Trophoblast cell (in vitro differentiated cells and primary cell): Measurements from ENCODE around the gene ZNF618.

Source experiments
- DNase-seq, 2 donors: peaks; one replicate each; pipeline ENCODE4 v3.0.0-alpha.2; 2016
- H2AFZ ChIP-seq: 2 replicates; pipeline ENCODE4 v1.6.1; 2013; ENCODE audit warnings: low read length, moderate library complexity, mild to moderate bottlenecking; ENCODE audit not compliant: insufficient read depth, poor library complexity
- H2AK5ac ChIP-seq: 2 replicates; pipeline ENCODE4 v1.6.1; 2013; ENCODE audit warnings: mild to moderate bottlenecking, low read length
- H2BK120ac ChIP-seq: 2 replicates; pipeline ENCODE4 v1.6.1; 2013; ENCODE audit warnings: low read length, mild to moderate bottlenecking, moderate library complexity; ENCODE audit not compliant: insufficient read depth, poor library complexity
- H2BK12ac ChIP-seq: 2 replicates; pipeline ENCODE4 v1.6.1; 2013; ENCODE audit warnings: mild to moderate bottlenecking, low read length, moderate library complexity
- H2BK5ac ChIP-seq: 2 replicates; pipeline ENCODE4 v1.6.1; 2013; ENCODE audit warnings: low read length, low read depth, moderate library complexity, mild to moderate bottlenecking; ENCODE audit not compliant: poor library complexity
- H3K14ac ChIP-seq: 2 replicates; pipeline ENCODE4 v1.6.1; 2013; ENCODE audit warnings: mild to moderate bottlenecking, low read length
- H3K18ac ChIP-seq: 2 replicates; pipeline ENCODE4 v1.6.1; 2013; ENCODE audit warnings: mild to moderate bottlenecking, low read length
- H3K23ac ChIP-seq: 2 replicates; pipeline ENCODE4 v1.6.1; 2013; ENCODE audit warnings: low read length
- H3K27ac ChIP-seq: 2 replicates; pipeline ENCODE4 v1.5.1; 2013; ENCODE audit warnings: low read depth, mild to moderate bottlenecking, inconsistent platforms, low read length, moderate library complexity
- H3K27me3 ChIP-seq: 2 replicates; pipeline ENCODE4 v1.6.1; 2013; ENCODE audit warnings: inconsistent platforms, mild to moderate bottlenecking, low read length, moderate library complexity; ENCODE audit not compliant: insufficient read depth
- H3K36me3 ChIP-seq, 2 experiments: 1 replicate in 1 of 2; 2 replicates in 1 of 2; pipeline ENCODE4 v1.6.1; 2013; ENCODE audit warnings: low read length in 2 of 2, mild to moderate bottlenecking in 2 of 2, moderate library complexity in 1 of 2; ENCODE audit not compliant: insufficient read depth in 2 of 2, control insufficient read depth in 1 of 2
- H3K4ac ChIP-seq: 2 replicates; pipeline ENCODE4 v1.6.1; 2013; ENCODE audit warnings: low read depth, mild to moderate bottlenecking, low read length, moderate library complexity
- H3K4me1 ChIP-seq, 2 experiments: 1 replicate in 1 of 2; 2 replicates in 1 of 2; pipeline ENCODE4 v1.6.1; 2013; ENCODE audit warnings: low read length in 2 of 2, mild to moderate bottlenecking in 2 of 2, moderate library complexity in 1 of 2; ENCODE audit not compliant: insufficient read depth in 2 of 2, control insufficient read depth in 1 of 2
- H3K4me2 ChIP-seq: 2 replicates; pipeline ENCODE4 v1.6.1; 2013; ENCODE audit warnings: inconsistent platforms, mild to moderate bottlenecking, low read length, moderate library complexity
- H3K4me3 ChIP-seq: 2 replicates; pipeline ENCODE4 v1.5.1; 2013; ENCODE audit warnings: mild to moderate bottlenecking, low read depth, low read length, inconsistent platforms
- H3K79me1 ChIP-seq: one replicate; pipeline ENCODE4 v1.6.1; 2013; ENCODE audit warnings: low read length
- H3K79me2 ChIP-seq: 2 replicates; pipeline ENCODE4 v1.6.1; 2013; ENCODE audit warnings: low read length, mild to moderate bottlenecking; ENCODE audit not compliant: control insufficient read depth, insufficient read depth, poor library complexity
- H3K9ac ChIP-seq: 2 replicates; pipeline ENCODE4 v1.6.1; 2013; ENCODE audit warnings: mild to moderate bottlenecking, low read length
- H3K9me3 ChIP-seq: 2 replicates; pipeline ENCODE4 v1.6.1; 2013; ENCODE audit warnings: low read depth, mild to moderate bottlenecking, control low read depth, inconsistent platforms, low read length; ENCODE audit not compliant: insufficient read depth
- H4K12ac ChIP-seq: 2 replicates; pipeline ENCODE4 v1.6.1; 2013; ENCODE audit warnings: low read depth, mild to moderate bottlenecking, low read length, moderate library complexity
- H4K8ac ChIP-seq: 2 replicates; pipeline ENCODE4 v1.6.1; 2013; ENCODE audit warnings: low read depth, mild to moderate bottlenecking, low read length, moderate library complexity
- H4K91ac ChIP-seq: one replicate; pipeline ENCODE4 v1.6.1; 2013; ENCODE audit warnings: low read depth, mild to moderate bottlenecking, low read length, moderate library complexity
- WGBS: extraction: QIAGEN DNeasy Blood & Tissue Kit; methylation state at CpG from one replicate; pipeline ENCODE4 v1.1.7; 2013; ENCODE audit warnings: missing lambda C conversion rate; ENCODE audit not compliant: insufficient read length, insufficient coverage; ENCODE audit errors: extremely low coverage; 5-methylcytosine and 5-hydroxymethylcytosine counted together

The ZNF618 gene

DNA sequence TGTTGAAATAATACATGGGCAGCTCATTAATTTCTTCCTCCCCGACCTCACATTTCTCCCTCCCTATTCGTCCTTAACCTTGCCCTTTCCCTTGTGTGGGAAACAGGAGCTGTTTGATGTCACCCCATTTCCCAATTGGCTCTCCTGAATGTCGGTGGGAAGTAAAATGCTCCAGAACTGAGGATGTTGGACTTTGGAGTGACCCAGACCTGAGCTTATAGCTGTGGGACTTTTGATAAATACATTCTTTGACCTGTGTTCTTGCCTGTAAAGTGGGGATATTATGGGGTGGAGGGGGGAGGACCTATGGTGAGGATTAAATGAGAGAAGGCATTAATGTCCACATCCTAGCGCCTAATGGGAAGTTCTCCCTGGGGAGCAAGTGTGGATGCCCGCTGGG is 91.3 kb downstream of the ZNF618 start:
- Histone ChIP-seq H3K27me3 (no peaks in the 10 kb centered on the region), H3K36me3 (peaks cover 6 to 14% of the 10 kb centered on the region in 2 experiments), H2AFZ (no peak overlapping the region), H3K4me1 (no peaks in the 10 kb centered on the region), H3K23ac (no peak overlapping the region), H4K8ac (no peak overlapping the region), H3K4ac (no peak overlapping the region), H2BK12ac (no peak overlapping the region), H2BK5ac (no peak overlapping the region), H3K9me3 (peaks cover 9% of the 10 kb centered on the region), H3K4me3 (no peak overlapping the region), H2AK5ac (no peak overlapping the region), H3K4me2 (no peak overlapping the region), H3K27ac (no peak overlapping the region), H4K91ac (no peak overlapping the region), H3K18ac (no peak overlapping the region), H3K79me1 (no peaks in the 10 kb centered on the region), H3K79me2 (no peaks in the 10 kb centered on the region), H3K9ac (no peak overlapping the region), H2BK120ac (no peak overlapping the region), H4K12ac (no peak overlapping the region), H3K14ac (no peak overlapping the region)
- DNase-seq: no peak
- WGBS: no CpG with 5 or more reads among the region's 5 CpGs

DNA sequence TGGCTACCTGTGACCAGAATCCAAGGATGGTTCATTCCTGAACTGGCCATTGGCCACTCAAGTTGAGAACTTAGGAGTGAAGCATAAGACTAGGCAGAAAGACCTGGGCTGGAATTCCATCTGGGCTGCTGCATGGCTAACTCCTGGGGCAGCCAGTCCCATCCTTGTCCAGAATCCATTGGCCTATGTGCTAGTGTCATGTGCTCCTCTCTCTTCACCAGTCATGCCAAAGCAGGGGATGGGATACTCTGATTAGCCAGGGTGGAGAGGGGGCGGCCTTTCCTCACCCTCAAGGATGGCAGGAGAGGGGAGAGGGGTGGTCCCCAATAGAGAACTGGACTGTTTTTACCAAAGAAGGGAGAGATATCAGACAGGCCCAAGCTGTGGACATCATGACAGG is 93.2 kb downstream of the ZNF618 start:
- peaks cover 9% of the 10 kb centered on the region for H3K9me3 ChIP-seq
- no peak overlapping the region for H4K8ac ChIP-seq
- no peaks in the 10 kb centered on the region for H3K4me1 ChIP-seq
- H3K4me2 ChIP-seq: no peak overlapping the region
- H3K18ac ChIP-seq: no peak overlapping the region
- H2BK5ac ChIP-seq: no peak overlapping the region
- DNase-seq: no peak
- H3K4me3 ChIP-seq: no peak overlapping the region
- no peak overlapping the region for H3K14ac ChIP-seq
- H2AFZ ChIP-seq: no peak overlapping the region
- H2AK5ac ChIP-seq: no peak overlapping the region
- no peaks in the 10 kb centered on the region for H3K79me1 ChIP-seq
- no peak overlapping the region for H4K12ac ChIP-seq
- WGBS: no CpG with 5 or more reads among the region's 1 CpG
- H4K91ac ChIP-seq: no peak overlapping the region
- H3K36me3 ChIP-seq: peaks cover 7 to 15% of the 10 kb centered on the region in 2 experiments
- H2BK120ac ChIP-seq: no peak overlapping the region
- H3K27me3 ChIP-seq: no peaks in the 10 kb centered on the region
- H2BK12ac ChIP-seq: no peak overlapping the region
- no peak overlapping the region for H3K9ac ChIP-seq
- no peak overlapping the region for H3K23ac ChIP-seq
- H3K27ac ChIP-seq: no peak overlapping the region
- H3K4ac ChIP-seq: no peak overlapping the region
- H3K79me2 ChIP-seq: no peaks in the 10 kb centered on the region

- Histone ChIP-seq H3K27me3 (no peaks in the 10 kb centered on the region), H3K36me3 (peaks cover 7 to 15% of the 10 kb centered on the region in 2 experiments), H4K12ac (no peak overlapping the region), H3K4me3 (no peak overlapping the region), H2BK120ac (no peak overlapping the region), H3K4me1 (no peaks in the 10 kb centered on the region), H2BK5ac (no peak overlapping the region), H3K9ac (no peak overlapping the region), H2BK12ac (no peak overlapping the region), H4K91ac (no peak overlapping the region), H3K27ac (no peak overlapping the region), H3K4me2 (no peak overlapping the region), H3K79me2 (no peaks in the 10 kb centered on the region), H3K4ac (no peak overlapping the region), H3K9me3 (peaks cover 12% of the 10 kb centered on the region), H2AK5ac (no peak overlapping the region), H4K8ac (no peak overlapping the region), H2AFZ (no peak overlapping the region), H3K14ac (no peak overlapping the region), H3K18ac (no peak overlapping the region), H3K79me1 (no peaks in the 10 kb centered on the region), H3K23ac (no peak overlapping the region)
- DNase-seq: no peak
- no CpG with 5 or more reads among the region's 9 CpGs for WGBS
These were observed 97.1 kb downstream of the ZNF618 start for GRCh38 chr9:113973226-113973625.

DNA sequence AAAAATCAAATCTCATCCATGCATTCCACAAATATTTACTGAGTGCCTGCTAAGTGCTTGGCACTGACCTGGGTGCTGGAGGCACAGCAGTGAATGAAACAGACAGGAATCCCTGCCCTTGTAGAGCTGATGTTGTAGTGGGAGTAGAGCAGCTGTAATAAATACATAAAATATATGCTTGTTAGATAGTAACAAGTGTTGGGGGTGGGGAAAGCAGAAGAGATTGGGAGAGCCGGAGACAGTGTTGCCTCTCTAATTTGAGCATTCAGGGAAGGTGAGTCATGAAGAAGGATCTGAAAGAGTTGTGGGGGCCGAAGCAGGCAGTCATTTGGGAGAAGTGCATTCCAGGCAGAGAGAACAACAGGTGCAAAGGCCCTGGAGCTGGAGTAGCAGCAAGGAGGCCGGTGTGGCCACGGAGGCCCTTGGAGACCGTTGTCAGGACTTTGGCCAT is 97.9 kb downstream of the ZNF618 start:
- no peak overlapping the region for H4K12ac ChIP-seq
- no peak overlapping the region for H3K18ac ChIP-seq
- H3K4ac ChIP-seq: no peak overlapping the region
- no peaks in the 10 kb centered on the region for H3K79me2 ChIP-seq
- no peaks in the 10 kb centered on the region for H3K27me3 ChIP-seq
- no peak overlapping the region for H3K9ac ChIP-seq
- no peak overlapping the region for H4K8ac ChIP-seq
- no peak overlapping the region for H2BK120ac ChIP-seq
- no peak overlapping the region for H2BK5ac ChIP-seq
- H3K79me1 ChIP-seq: no peaks in the 10 kb centered on the region
- no peak overlapping the region for H3K4me3 ChIP-seq
- H3K36me3 ChIP-seq: peaks cover 7 to 12% of the 10 kb centered on the region in 2 experiments
- H4K91ac ChIP-seq: no peak overlapping the region
- H3K4me1 ChIP-seq: no peaks in the 10 kb centered on the region
- H3K9me3 ChIP-seq: peaks cover 9% of the 10 kb centered on the region
- H3K14ac ChIP-seq: no peak overlapping the region
- no peak overlapping the region for H3K27ac ChIP-seq
- no peak overlapping the region for H2AK5ac ChIP-seq
- H2AFZ ChIP-seq: no peak overlapping the region
- no peak for DNase-seq
- H2BK12ac ChIP-seq: no peak overlapping the region
- no peak overlapping the region for H3K4me2 ChIP-seq
- no CpG with 5 or more reads among the region's 5 CpGs for WGBS
- H3K23ac ChIP-seq: no peak overlapping the region
